HG02642 (cell line): ENCODE data around the gene CCDC66.
"Not testable (repeated sequence)": the region's sequence is repeated elsewhere in the genome, so short reads cannot be mapped to it uniquely, and the experiment has no call there.

Experiments
- ATAC-seq: cut with Tn5 transposase; IDR thresholded peaks from one replicate; pipeline ENCODE4 v1.9.1; 2021; ENCODE audit warnings: mild to moderate bottlenecking; ENCODE audit not compliant: unreplicated experiment, poor library complexity

Gene CCDC66

DNA sequence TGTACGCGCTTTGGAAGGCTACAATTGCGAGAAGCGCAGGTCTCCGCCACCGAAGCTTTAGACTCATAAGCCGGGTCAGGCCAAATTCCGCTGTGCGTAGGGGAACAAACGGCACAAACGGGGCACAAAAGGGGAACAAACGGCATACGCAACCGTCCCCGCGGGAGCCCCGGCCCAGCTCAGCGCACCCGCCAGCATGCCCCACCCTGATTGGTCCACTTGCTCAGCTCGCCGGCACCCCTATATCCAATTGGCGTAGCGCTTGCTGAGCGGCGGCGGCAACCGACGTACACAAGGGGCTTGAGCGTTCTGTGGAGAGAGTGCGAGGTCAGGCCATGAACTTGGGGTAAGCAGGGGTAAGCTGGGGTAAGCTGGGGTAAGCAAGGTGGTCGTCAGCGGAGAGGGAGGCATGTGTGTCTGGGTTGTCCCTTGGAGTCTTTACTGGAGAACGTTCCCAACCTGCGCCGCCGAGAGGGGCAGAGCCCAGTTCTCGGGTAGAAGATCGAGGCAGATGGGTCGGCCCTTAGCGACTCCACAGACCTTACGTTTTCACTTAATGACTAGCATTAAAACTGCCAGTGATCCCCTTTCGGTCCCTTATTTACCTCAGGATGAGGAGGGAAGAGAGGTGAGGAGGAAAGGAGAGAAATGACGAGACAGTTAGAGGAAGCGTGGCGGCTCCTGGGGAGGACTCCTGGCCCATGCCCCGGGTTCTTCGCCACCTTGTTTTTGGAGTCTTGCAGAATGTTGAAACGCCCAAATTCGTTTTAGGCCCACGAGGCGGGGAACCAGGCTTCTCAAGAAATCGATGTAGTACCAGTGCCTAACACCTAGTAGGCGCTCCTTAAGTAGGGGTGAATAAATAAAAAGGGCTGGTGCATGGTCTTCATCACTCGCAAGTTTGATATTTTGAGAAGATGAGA lies at the start of gene CCDC66:
Gene CCDC66, plus strand, starts transcription at position 268 of the 923 bp plus-strand sequence. Its CDS starts 68 bp downstream, at position 336.
- peak; percentile 100 for ATAC-seq

DNA sequence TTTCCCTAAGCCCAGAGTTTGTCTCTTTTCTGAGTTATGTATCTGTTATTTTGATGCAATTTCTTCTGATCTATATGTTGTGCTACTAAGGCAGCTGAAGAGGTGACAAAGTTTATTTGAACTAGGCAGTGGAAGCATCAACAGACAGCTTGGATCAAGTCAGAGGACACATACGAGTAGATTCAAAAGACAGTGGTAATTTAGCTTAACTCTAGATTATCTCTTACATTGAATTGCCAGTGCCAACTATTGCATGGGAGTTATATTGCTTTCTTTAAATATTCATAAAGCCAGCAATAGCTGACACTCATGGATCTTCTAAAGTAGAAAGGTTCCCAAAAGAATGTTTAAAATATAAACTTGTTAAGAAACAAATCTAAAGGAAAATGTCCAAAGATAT lies 37.3 kb upstream of the CCDC66 start:
- no peak for ATAC-seq

DNA sequence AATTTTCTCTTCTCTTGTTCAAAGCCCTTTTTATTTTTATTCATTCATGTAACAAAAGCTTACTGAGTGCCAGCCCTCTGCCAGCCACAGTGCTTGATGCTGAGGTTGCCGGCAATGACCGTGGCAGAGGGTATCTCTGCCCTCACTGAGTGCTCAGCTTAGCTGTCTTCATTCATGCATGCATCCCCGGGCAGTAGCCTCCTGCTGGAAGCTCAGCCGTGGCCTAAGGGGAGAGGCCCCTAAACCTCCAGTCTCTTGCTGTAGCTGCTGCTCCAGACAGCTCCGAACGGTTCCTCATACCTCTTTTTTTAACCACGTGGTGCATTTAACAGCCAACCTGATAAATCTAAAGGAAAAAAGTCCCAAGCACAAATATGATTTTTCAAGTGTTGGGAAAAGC lies 34.6 kb upstream of the CCDC66 start:
- no peak for ATAC-seq

GRCh38 chr3:56525291-56525690 lies 31.7 kb upstream of the CCDC66 start:
- no peak for ATAC-seq

DNA sequence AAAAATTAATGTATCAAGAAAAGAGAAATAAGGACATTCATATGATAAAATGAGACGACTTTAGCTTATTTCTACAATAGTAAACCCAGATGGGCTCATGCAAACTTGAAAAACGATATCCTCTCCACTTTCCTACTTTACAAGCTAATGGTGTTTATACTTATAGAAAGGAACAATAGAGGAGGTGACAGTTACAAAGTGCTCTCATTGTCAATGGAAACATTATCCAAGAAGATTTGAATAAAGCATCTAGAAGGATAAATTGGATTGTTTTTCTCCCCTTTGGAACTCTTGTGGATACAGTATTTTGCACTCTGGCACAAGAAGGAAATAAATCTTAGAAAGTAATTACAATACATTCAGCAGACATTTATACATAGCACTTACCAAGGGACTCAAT lies 20.2 kb upstream of the CCDC66 start:
- ATAC-seq: no peak

GRCh38 chr3:56547486-56547885 lies 9.5 kb upstream of the CCDC66 start:
- no peak for ATAC-seq

DNA sequence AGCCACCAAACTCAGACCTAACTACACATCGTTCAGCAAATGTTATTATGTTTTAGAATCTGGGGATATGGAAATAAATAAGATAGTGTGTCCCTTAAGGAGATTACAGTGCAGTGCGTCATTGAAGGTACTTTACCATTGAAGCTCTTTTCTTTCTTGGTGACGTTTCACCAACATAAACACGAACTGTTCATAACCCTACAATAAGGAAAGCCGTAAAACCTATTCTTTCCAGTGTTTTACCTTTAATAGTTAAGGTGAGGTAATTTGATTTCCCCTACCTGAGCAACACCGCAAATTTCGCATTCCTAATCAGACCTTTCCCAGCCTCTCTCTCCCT lies 826 bp downstream of the CCDC66 start:
- no peak for ATAC-seq

- ATAC-seq: no peak
Observed at GRCh38 chr3:56573501-56573900, 16.5 kb downstream of the CCDC66 start.

- not testable (repeated sequence) for ATAC-seq
Observed at GRCh38 chr3:56581941-56582340, 25.0 kb downstream of the CCDC66 start.

- ATAC-seq: not testable (repeated sequence)
Observed at GRCh38 chr3:56584275-56584674, 27.3 kb downstream of the CCDC66 start.

DNA sequence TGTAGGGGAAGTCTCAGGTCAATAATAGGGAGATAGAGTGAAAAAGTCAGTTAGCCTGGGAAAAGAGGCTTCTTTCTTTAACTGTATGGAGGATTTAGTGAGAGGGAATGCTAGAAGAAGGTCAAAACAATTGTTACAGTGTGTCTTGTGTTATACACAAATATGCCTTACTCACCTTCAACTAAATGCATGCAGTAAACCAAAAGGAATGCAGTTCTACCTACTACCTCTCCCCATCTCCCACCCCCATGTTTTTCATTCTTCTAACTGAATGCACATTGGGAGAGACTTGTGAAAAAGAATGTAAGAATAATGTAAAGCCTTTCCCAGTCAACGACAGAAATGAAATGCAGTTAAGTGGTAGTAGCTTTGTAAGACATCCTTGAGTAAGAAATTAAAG lies 33.8 kb downstream of the CCDC66 start:
- ATAC-seq: no peak

DNA sequence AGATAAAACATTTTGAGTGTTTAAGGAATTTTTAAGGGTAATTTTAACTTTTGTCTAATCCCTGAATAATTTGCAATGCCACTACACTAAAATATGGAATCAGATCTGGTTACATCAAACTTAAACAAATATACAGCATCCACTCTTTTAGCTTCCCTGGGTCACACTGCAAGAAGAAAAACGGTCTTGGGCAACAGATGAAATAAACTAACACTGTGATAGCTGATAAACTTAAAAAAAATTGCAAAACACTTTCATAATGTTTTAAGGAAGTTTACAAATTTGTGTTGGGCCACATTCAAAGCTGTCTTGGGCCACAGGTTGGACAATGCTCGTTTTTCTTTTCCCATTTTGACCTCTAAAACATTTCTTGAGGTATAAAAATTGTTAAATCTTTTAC lies 34.3 kb downstream of the CCDC66 start:
- ATAC-seq: no peak

DNA sequence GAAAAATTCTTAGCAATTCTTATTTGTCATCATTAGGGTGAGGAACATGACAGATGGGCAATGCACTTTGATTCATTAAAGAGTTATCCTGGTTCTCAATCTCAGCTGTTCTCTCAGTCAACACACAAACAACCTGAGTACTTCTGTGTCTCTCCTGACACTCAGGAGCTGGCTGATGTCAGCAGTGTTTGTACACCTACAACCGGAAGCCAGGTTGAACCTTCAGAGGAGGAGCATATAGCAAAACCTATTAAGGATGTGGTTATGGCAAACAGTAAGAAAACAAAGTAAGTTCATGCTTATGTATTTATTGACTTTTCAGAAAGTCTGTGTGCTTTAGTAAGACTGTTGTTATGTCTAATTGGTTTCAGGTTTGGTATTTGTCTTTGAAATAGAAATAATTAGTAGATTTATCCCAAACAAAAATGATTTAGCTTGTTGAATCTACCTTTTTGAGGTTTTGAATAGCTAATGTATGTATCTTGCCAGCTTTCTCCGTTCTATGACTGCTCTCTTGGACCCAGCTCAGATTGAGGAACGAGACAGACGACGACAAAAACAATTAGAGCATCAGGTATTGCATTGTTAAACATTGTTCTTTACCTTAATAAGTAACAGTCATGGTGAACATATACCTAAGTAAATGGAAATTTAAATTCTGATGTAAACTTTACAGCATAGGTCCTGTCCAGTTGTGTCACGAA lies 36.6 kb downstream of the CCDC66 start:
- no peak for ATAC-seq

DNA sequence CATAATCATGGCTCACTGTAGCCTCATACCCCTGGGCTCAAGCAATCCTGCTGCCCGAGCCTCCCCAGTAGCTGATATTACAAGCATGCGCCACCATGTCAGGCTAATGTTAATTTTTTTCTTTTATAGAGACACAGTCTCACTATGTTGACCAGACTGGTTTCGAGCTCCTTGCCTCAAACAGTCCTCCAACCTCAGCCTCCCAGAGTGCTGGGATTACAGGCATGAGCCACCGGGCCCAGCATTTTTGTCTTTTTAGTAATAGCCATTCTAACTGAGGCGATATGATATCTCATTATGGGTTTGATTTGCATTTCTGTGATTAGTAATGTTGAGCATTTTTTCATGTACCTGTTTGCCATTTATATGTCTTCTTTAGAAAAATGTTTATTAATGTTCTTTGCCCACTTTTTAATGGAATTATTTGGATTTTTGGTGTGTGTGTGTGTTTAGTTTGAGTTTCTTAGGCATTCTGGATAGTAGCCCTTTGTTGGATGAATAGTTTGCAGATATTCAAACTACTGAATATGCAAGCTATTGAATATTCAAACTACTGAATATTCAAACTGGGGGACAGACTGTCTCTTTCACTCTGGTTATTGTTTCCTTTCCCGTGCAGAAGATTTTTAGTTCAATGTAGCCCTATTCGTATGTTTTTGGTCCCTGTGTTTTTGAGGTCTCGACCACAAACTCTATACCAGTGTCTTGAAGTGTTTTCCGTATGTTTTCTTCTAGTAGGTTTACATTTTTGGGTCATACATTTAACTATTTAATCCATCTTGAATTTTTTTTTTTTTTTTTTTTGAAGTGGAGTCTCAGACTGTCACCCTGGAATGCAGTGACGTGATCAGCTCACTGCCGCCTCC lies 39.2 kb downstream of the CCDC66 start:
- ATAC-seq: no peak

- ATAC-seq: not testable (repeated sequence)
Observed at GRCh38 chr3:56608479-56608878, 51.5 kb downstream of the CCDC66 start.

- ATAC-seq: no peak
Observed at GRCh38 chr3:56610669-56611335, 53.8 kb downstream of the CCDC66 start.

DNA sequence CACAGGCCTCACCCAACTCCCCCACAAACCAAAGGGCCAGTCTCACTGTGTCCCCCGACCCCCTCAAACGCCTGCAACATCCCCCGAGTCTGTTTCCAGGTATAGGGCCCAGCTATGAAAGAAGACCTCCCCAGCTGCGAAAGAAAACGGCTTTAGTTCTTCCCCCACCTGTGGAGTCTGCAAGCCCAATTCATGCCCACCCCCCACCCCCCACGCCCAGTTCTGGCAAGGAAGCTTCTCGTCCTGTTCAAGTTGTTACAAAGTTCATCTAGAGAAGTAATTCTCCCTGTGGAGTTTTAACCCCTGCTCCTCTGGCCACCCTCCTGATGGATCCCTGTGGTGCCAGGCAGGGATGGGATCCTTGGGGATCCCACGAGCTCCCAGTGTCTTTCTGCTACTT lies 54.4 kb downstream of the CCDC66 start:
- ATAC-seq: no peak

DNA sequence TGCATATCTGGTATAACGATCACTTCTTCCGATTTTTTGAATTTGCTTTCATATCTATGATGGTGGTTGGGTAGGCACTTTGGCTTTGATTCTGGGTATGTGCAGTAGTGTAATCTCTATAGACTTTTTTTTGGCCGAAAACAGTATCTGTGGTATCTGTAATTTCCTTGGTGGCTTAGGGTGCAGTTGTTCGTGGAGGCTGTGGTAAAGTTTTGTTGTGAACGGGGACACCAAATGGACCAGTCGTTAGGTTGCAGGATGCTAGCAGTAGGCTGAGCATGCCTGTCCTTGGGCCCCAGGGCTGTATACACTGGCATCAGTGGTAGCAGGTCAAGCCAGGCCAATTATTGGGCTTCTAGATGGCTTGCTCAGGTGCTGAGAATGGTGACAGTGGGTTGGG lies 55.2 kb downstream of the CCDC66 start:
- no peak for ATAC-seq

DNA sequence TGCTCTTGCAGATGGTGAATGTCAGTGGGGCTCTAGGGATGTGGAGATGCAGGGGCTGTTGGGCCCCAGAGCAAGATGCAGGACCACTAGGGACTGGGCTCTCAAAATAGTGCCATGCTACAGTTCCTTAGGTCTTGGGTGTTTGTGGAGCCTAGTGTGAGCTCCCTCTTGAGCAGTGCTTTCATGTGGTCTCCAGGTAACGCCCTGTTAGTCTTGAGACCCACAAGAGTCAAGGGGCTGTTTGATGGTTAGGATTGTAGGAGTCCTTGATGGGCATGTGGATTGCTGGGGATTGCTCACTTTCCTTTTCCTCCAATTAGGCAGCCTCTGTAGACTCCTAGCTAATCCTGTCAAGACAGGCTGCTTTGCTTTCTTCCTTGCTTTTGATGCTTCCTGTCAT lies 56.0 kb downstream of the CCDC66 start:
- ATAC-seq: no peak

DNA sequence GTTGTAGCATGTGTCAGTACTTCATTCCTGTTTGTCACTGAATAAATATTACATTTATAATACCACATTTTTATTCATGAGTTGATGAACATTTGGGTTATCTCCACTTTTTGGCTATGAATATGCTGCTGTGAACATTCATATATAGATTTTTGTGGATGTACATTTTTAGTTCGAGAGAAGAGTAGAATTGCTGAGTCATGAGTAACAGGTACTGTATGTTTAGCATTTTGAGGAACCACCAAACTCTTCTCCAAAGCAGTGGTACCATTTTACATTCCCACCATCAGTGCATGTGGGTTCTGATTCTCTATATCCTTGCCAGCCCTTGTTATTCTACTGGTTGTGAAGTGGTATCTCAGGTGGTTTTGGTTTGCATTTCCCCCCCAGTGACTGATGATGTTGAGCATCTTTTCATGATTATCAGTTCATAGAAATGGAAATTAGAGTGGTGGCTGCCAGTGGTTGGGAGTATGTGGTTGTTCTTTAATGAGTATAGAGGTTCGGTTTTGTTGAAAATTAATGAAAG lies 59.6 kb downstream of the CCDC66 start:
- ATAC-seq: no peak
